IMR-90 (cell line): ENCODE results near the gene ECSCR.

ENCODE experiments used
- BHLHE40 ChIP-seq: fragments of 150-350 bp; IDR thresholded peaks from 2 replicates; pipeline ENCODE4 v1.6.1; 2016; ENCODE audit warnings: mild to moderate bottlenecking, low read depth, low read length
- POLR2A ChIP-seq: IDR thresholded peaks from 2 replicates; pipeline ENCODE4 v1.6.1; 2012; ENCODE audit warnings: mild to moderate bottlenecking, low read depth, low read length
- RFX5 ChIP-seq: IDR thresholded peaks from 2 replicates; pipeline ENCODE4 v1.8.0; 2012; ENCODE audit warnings: low read depth, mild to moderate bottlenecking, low read length, moderate library complexity
- TF ChIP-seq, protein P1 (sequence below): conservative IDR thresholded peaks from 2 replicates; pipeline ENCODE4 v1.5.1; 2012; ENCODE audit warnings: mild to moderate bottlenecking, low read depth, low read length, improper control_type of control experiment
- TF ChIP-seq, protein P2 (sequence below): fragments of 150-350 bp; IDR thresholded peaks from 2 replicates; pipeline ENCODE4 v1.6.1; 2017; ENCODE audit warnings: mild to moderate bottlenecking, antibody characterized with exemption, low read length, low read depth

DNA sequence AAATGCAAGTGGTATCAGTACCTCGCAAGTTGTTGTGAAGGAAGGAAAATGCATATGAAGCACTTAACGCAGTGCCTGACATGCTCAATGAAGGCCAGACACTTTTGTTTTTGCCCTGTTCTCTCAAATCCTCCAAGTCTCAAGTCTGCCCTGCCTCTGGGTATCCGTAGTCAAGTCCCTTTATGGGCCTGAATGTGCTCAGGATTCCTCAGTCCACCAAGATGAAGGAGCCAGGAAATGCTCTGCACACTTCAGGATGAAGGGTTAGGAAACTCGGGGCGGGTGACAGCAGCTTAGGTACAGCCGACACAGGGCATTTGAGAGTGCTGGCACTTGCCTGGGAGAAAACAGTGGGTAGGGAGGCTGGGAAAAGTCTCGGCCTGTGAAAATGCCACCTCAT is 1.4 kb downstream of the ECSCR start:
- TF ChIP-seq, protein P1, sequence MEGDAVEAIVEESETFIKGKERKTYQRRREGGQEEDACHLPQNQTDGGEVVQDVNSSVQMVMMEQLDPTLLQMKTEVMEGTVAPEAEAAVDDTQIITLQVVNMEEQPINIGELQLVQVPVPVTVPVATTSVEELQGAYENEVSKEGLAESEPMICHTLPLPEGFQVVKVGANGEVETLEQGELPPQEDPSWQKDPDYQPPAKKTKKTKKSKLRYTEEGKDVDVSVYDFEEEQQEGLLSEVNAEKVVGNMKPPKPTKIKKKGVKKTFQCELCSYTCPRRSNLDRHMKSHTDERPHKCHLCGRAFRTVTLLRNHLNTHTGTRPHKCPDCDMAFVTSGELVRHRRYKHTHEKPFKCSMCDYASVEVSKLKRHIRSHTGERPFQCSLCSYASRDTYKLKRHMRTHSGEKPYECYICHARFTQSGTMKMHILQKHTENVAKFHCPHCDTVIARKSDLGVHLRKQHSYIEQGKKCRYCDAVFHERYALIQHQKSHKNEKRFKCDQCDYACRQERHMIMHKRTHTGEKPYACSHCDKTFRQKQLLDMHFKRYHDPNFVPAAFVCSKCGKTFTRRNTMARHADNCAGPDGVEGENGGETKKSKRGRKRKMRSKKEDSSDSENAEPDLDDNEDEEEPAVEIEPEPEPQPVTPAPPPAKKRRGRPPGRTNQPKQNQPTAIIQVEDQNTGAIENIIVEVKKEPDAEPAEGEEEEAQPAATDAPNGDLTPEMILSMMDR, result no peak
- TF ChIP-seq RFX5 (no peak), POLR2A (no peak), BHLHE40 (no peak)
- TF ChIP-seq, protein P2, sequence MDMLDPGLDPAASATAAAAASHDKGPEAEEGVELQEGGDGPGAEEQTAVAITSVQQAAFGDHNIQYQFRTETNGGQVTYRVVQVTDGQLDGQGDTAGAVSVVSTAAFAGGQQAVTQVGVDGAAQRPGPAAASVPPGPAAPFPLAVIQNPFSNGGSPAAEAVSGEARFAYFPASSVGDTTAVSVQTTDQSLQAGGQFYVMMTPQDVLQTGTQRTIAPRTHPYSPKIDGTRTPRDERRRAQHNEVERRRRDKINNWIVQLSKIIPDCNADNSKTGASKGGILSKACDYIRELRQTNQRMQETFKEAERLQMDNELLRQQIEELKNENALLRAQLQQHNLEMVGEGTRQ, result no peak
